ENCODE results near the gene SERP2.

GRCh38 chr13:44439452-44440024 lies 65.9 kb downstream of the SERP2 start:
- TF ChIP-seq POLR2AphosphoS5 (IDR thresholded peaks at IDR 0.05; ENCODE audit: low read depth, low read length) (no peak), USF2 (IDR thresholded peaks at IDR 0.05; ENCODE audit: low read length) (no peak), TAF1 (IDR thresholded peaks at IDR 0.05; ENCODE audit: low read depth, low read length) (no peak), CTCF (IDR thresholded peaks at IDR 0.05; ENCODE audit: control extremely low read depth in 1 of 3, insufficient read depth in 1 of 3, low read depth in 1 of 3, low read length in 3 of 3) (no peak)
